SK-N-SH (cell line): ENCODE data around the gene KCNJ12.

Experiments
- CTCF ChIP-seq: fragments of 200-600 bp; sonication (generic); IDR thresholded peaks from 2 replicates; pipeline ENCODE4 v1.6.1; 2017; ENCODE audit warnings: antibody characterized with exemption, mild to moderate bottlenecking, moderate library complexity
- POLR2AphosphoS5 ChIP-seq: IDR thresholded peaks from 2 replicates; pipeline ENCODE4 v1.6.1; 2012; ENCODE audit warnings: low read depth, low read length
- TEAD4 ChIP-seq: IDR thresholded peaks from 2 replicates; pipeline ENCODE4 v1.4.0; 2012; ENCODE audit warnings: mild to moderate bottlenecking, borderline replicate concordance; ENCODE audit not compliant: insufficient read depth
- USF1 ChIP-seq: IDR thresholded peaks from 2 replicates; pipeline ENCODE4 v1.4.0; 2012; ENCODE audit warnings: low read depth, borderline replicate concordance
- USF2 ChIP-seq: fragments of 150-350 bp; IDR thresholded peaks from 2 replicates; pipeline ENCODE4 v1.6.1; 2017; ENCODE audit warnings: antibody characterized with exemption, low read length, low read depth, borderline replicate concordance

- TF ChIP-seq CTCF = no peak
- no peak for TF ChIP-seq USF1
- TF ChIP-seq POLR2AphosphoS5 = no peak
- no peak for TF ChIP-seq USF2
- no peak for TF ChIP-seq TEAD4
Measured at GRCh38 chr17:21388066-21388465, 11.9 kb downstream of the KCNJ12 start.
